Esophagus squamous epithelium (tissue), 4 donors: ENCODE data around the gene ECEL1.

ENCODE experiments used
- CTCF ChIP-seq, 6 experiments: fragments of 450-650 bp in 4 of 6; fragments of 200-600 bp in 2 of 6; sonication (generic) in 2 of 6; IDR thresholded peaks; one replicate each; pipeline ENCODE4 v1.5.1; 2016 to 2019; ENCODE audit warnings: antibody characterized with exemption in 6 of 6, mild to moderate bottlenecking in 4 of 6, moderate library complexity in 4 of 6
- POLR2A ChIP-seq, 4 donors: fragments of 450-650 bp; IDR thresholded peaks; one replicate each; pipeline ENCODE4 v1.6.1; 2017; ENCODE audit warnings: antibody characterized with exemption in 4 of 4, mild to moderate bottlenecking in 4 of 4, moderate library complexity in 3 of 4

- TF ChIP-seq CTCF (IDR thresholded peaks at IDR 0.05): no peak
- no peak for TF ChIP-seq POLR2A (IDR thresholded peaks at IDR 0.05)
Measured at GRCh38 chr2:232476791-232477190, 10.8 kb downstream of the ECEL1 start.
